Thymus (tissue), 11 donors: ENCODE results near the gene IQGAP3. TPM values are rescaled to one million over a fixed set of nuclear protein-coding genes. Genes with fewer than 3 reads are reported as not detected.

Source experiments
- DNase-seq, 9 donors: peaks; one replicate each; pipeline ENCODE4 v3.0.0-alpha.2; 2013; ENCODE audit warnings: low spot score in 9 of 9, low read depth in 6 of 9, missing footprints in 1 of 9
- H3K27ac ChIP-seq, 2 donors: one replicate each; pipeline ENCODE4 v1.5.1; 2013; ENCODE audit warnings: control low read depth in 1 of 2, low read depth in 1 of 2, low read length in 1 of 2, mild to moderate bottlenecking in 1 of 2, moderate library complexity in 1 of 2
- H3K27me3 ChIP-seq, 2 donors: one replicate each; pipeline ENCODE4 v1.5.1; 2013; ENCODE audit warnings: low read length in 1 of 2; ENCODE audit not compliant: control insufficient read depth in 2 of 2, insufficient read depth in 1 of 2
- H3K36me3 ChIP-seq, 2 donors: one replicate each; pipeline ENCODE4 v1.5.1; 2013; ENCODE audit warnings: low read length in 1 of 2, mild to moderate bottlenecking in 1 of 2, moderate library complexity in 1 of 2; ENCODE audit not compliant: control insufficient read depth in 2 of 2, insufficient read depth in 2 of 2
- H3K4me1 ChIP-seq, 2 donors: one replicate each; pipeline ENCODE4 v1.5.1; 2013; ENCODE audit warnings: low read length in 2 of 2; ENCODE audit not compliant: control insufficient read depth in 2 of 2, insufficient read depth in 2 of 2
- H3K4me3 ChIP-seq, 2 donors: one replicate each; pipeline ENCODE4 v1.5.1; 2013; ENCODE audit warnings: low read length in 2 of 2, control low read depth in 1 of 2, mild to moderate bottlenecking in 1 of 2
- H3K9me3 ChIP-seq, 2 donors: one replicate each; pipeline ENCODE4 v1.5.1; 2013; ENCODE audit warnings: low read length in 1 of 2, mild to moderate bottlenecking in 1 of 2; ENCODE audit not compliant: control insufficient read depth in 2 of 2, insufficient read depth in 1 of 2
- WGBS: extraction: QIAGEN DNeasy Blood & Tissue Kit; methylation state at CpG from one replicate; pipeline ENCODE4 v1.1.7; 2013; 5-methylcytosine and 5-hydroxymethylcytosine counted together
- polyA plus RNA-seq: library from polyadenylated mRNA; stranded (reverse); fragments of 200-250 nt; gene quantifications from one replicate; pipeline ENCODE4 v1.2.3, GENCODE V29; 2013
- total RNA-seq: library from RNA; stranded (reverse); fragments of 120-200 nt; gene quantifications from one replicate; pipeline ENCODE4 v1.2.4, GENCODE V29; 2013
- donor health status: healthy.

The IQGAP3 gene
- total and polyA plus RNA-seq, 2 donors: 1.0 to 2.5 TPM

- DNase-seq: peak in 7 of 9 donors; percentile 70 to 90 (median 83)
- peak overlapping the region in 1 of 2 donors; percentile 62 for H3K27ac ChIP-seq
These were observed 11.7 kb upstream of the IQGAP3 start for GRCh38 chr1:156583821-156584622.

DNA sequence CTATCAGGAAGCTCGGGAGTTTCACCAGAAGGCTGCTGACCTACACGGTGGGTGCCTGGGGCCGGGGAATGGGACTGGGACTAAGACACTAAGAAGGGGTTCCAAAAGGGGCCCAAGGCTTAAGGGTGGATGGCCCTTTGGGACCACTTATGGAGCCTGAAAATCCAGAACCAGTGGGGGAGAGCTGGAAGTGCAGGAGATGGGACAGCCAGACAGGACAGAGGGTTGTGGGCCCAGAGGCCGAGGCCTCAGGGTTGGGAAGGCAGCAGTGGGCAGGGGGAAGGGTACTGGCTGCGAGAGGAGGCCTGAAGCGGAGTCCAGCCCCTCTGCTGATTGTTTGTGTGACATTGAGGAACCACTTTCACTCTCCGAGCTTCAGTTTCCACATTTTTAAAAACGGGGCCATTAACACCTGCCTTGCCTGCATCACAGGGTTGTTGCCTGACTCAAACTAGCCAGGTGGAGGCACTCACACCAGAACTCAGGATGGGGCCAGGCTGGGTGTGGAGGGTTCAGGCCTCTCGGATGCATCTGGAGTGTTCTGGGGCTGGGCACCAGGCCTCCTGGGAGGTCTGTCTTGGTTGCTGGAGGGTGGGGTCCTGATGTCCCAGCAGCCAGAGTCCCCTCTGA lies 10.1 kb upstream of the IQGAP3 start:
- WGBS: 26% methylated on average over 9 of the region's 9 CpGs
- H3K4me3 ChIP-seq: peak overlapping the region; percentile 66 to 77
- peaks cover 11 to 52% of the 10 kb centered on the region in 2 donors for H3K4me1 ChIP-seq
- no peaks in the 10 kb centered on the region for H3K9me3 ChIP-seq
- H3K36me3 ChIP-seq: peaks cover 21 to 29% of the 10 kb centered on the region in 2 donors
- H3K27me3 ChIP-seq: no peaks in the 10 kb centered on the region
- DNase-seq: peak in 1 of 9 donors; percentile 73
- H3K27ac ChIP-seq: peak overlapping the region; percentile 92 to 94

More at GRCh38 chr1:156583821-156584622, 11.7 kb upstream of the IQGAP3 start:
- 61% methylated on average over 20 of the region's 20 CpGs for WGBS
- H3K4me3 ChIP-seq: peak overlapping the region; percentile 23 to 77
- H3K36me3 ChIP-seq: peaks cover 21 to 29% of the 10 kb centered on the region in 2 donors
- no peaks in the 10 kb centered on the region for H3K27me3 ChIP-seq
- no peaks in the 10 kb centered on the region for H3K9me3 ChIP-seq
- peaks cover 11 to 52% of the 10 kb centered on the region in 2 donors for H3K4me1 ChIP-seq

- Histone ChIP-seq H3K9me3 (no peaks in the 10 kb centered on the region), H3K4me3 (peak overlapping the region; percentile 66 to 77), H3K27me3 (no peaks in the 10 kb centered on the region), H3K36me3 (peaks cover 20 to 27% of the 10 kb centered on the region in 2 donors), H3K27ac (peak overlapping the region; percentile 92 to 94), H3K4me1 (peaks cover 11 to 52% of the 10 kb centered on the region in 2 donors)
- WGBS: 38% methylated on average over 21 of the region's 21 CpGs
- peak in 8 of 9 donors; percentile 43 to 89 (median 68) for DNase-seq
These were observed 9.5 kb upstream of the IQGAP3 start for GRCh38 chr1:156581661-156582387.

- Histone ChIP-seq H3K36me3 (peaks cover 0 to 4% of the 10 kb centered on the region in 2 donors), H3K27ac (no peak within 1 kb of the TSS), H3K4me1 (peaks cover 11 to 46% of the 10 kb centered on the region in 2 donors), H3K9me3 (no peaks in the 10 kb centered on the region), H3K27me3 (no peaks in the 10 kb centered on the region), H3K4me3 (no peak within 1 kb of the TSS)
- WGBS: 90% methylated on average over 5 of the region's 5 CpGs
- DNase-seq: no peak
These were observed 7.1 kb upstream of the IQGAP3 start, which contains the start of gene TTC24 for GRCh38 chr1:156579472-156579871. Gene TTC24, plus strand, starts transcription at chr1:156579723. Its CDS starts 1,642 bp downstream, at chr1:156581365.

GRCh38 chr1:156578055-156578454 lies 5.7 kb upstream of the IQGAP3 start:
- WGBS: 58% methylated on average over 7 of the region's 7 CpGs
- Histone ChIP-seq H3K36me3 (no peaks in the 10 kb centered on the region), H3K4me1 (peaks cover 8 to 32% of the 10 kb centered on the region in 2 donors), H3K27me3 (no peaks in the 10 kb centered on the region), H3K9me3 (no peaks in the 10 kb centered on the region), H3K4me3 (no peak overlapping the region), H3K27ac (no peak overlapping the region)
- DNase-seq: peak in 1 of 9 donors; percentile 5

- DNase-seq: no peak
- Histone ChIP-seq H3K27me3 (peaks cover 0 to 3% of the 10 kb centered on the region in 2 donors), H3K4me1 (peaks cover 8 to 30% of the 10 kb centered on the region in 2 donors), H3K36me3 (no peaks in the 10 kb centered on the region), H3K4me3 (no peak overlapping the region), H3K9me3 (no peaks in the 10 kb centered on the region), H3K27ac (no peak overlapping the region)
- WGBS: 97% methylated on average over 3 of the region's 3 CpGs
These were observed 5.2 kb upstream of the IQGAP3 start for GRCh38 chr1:156577550-156577949.

DNA sequence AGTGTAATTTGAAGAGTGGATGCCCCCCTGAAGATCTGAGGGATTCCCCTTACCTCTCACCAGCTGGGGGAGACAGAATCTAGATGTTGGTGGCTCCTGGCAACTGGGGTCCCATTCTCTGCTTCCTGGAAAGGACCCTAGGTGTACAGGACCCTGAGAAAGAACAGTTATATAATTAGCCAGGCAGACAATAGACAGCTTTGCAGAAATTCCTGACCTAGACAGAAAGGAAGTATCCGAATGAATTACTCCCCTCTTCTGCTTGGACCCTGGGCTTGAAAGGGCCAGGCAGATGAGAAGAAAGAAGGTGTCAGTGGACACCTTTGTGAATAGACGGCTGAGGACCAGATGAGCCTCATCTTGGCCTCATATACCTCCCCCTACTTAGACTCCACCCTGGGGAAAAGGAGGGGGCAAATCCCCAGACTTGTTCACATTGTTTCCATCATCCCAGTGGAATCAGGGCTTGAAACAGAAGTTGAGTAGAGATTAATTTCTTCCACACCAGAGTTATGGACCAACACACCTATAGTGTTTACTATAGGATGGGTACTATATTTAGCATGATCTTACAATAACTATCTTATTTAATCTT lies 1.8 kb upstream of the IQGAP3 start:
- Histone ChIP-seq H3K4me3 (no peak overlapping the region), H3K27me3 (peaks cover 0 to 12% of the 10 kb centered on the region in 2 donors), H3K36me3 (no peaks in the 10 kb centered on the region), H3K9me3 (no peaks in the 10 kb centered on the region), H3K27ac (no peak overlapping the region), H3K4me1 (peaks cover 10 to 16% of the 10 kb centered on the region in 2 donors)
- WGBS: 93% methylated on average over 2 of the region's 2 CpGs
- DNase-seq: no peak

DNA sequence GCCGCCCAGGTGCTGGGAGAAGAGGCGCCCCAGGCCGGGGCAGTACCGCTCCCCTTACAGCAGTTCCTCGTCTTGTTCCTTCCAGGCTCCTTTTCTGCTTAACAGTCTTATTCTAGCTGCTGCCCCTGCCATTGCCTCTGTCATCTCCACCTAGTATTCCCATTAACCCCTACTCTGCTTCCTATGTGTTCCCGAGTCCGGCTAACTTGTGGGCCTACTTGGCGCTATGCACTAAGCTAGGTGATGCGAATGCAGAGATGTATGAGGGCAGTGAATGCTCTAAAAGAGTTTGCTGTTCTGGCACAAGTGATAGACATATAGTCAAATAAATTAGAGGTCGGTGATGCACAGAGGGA lies 276 bp upstream of the IQGAP3 start:
- H3K4me1 ChIP-seq: peaks cover 10 to 16% of the 10 kb centered on the region in 2 donors
- H3K27me3 ChIP-seq: peaks cover 0 to 12% of the 10 kb centered on the region in 2 donors
- H3K9me3 ChIP-seq: no peaks in the 10 kb centered on the region
- no peak for DNase-seq
- H3K4me3 ChIP-seq: peak overlapping the region; percentile 43 to 65
- H3K36me3 ChIP-seq: no peaks in the 10 kb centered on the region
- WGBS: 46% methylated on average over 10 of the region's 10 CpGs
- no peak overlapping the region for H3K27ac ChIP-seq
